Measurements from ENCODE around the gene P2RY6.
"Not testable (repeated sequence)": the region's sequence is repeated elsewhere in the genome, so short reads cannot be mapped to it uniquely, and the experiment has no call there.

P2RY6 gene

GRCh38 chr11:73262851-73263495, 9.2 kb upstream of the P2RY6 start:
- peak; percentile 6 for DNase-seq

GRCh38 chr11:73263640-73264039, 8.5 kb upstream of the P2RY6 start:
- DNase-seq, result peak; percentile 3

GRCh38 chr11:73265278-73265810, 6.8 kb upstream of the P2RY6 start:
- peak; percentile 8 for DNase-seq

GRCh38 chr11:73265853-73266645, 6.1 kb upstream of the P2RY6 start:
- peak; percentile 20 for DNase-seq

GRCh38 chr11:73266646-73267020, 5.5 kb upstream of the P2RY6 start:
- DNase-seq, result peak; percentile 16

GRCh38 chr11:73267122-73267846, 4.9 kb upstream of the P2RY6 start:
- peak; percentile 13 for DNase-seq

GRCh38 chr11:73267906-73268540, 4.1 kb upstream of the P2RY6 start:
- DNase-seq, result peak; percentile 4

- peak; percentile 8 for DNase-seq
Measured at GRCh38 chr11:73268671-73269271, 3.4 kb upstream of the P2RY6 start.

GRCh38 chr11:73269459-73270015, 2.6 kb upstream of the P2RY6 start:
- peak; percentile 15 for DNase-seq

- DNase-seq, result peak; percentile 14
Measured at GRCh38 chr11:73270016-73270854, 1.9 kb upstream of the P2RY6 start.

- peak; percentile 5 for DNase-seq
Measured at GRCh38 chr11:73270855-73271477, 1.2 kb upstream of the P2RY6 start.

- not testable (repeated sequence) for DNase-seq
Measured at GRCh38 chr11:73271478-73271865, 666 bp upstream of the P2RY6 start.

- no peak for DNase-seq
Measured at GRCh38 chr11:73272680-73273038, 521 bp downstream of the P2RY6 start.

- peak; percentile 19 for DNase-seq
Measured at GRCh38 chr11:73273222-73273895, 1.2 kb downstream of the P2RY6 start.

GRCh38 chr11:73274191-73274590, 2.1 kb downstream of the P2RY6 start:
- not testable (repeated sequence) for DNase-seq

- DNase-seq, result peak; percentile 25
Measured at GRCh38 chr11:73274722-73275380, 2.7 kb downstream of the P2RY6 start.

GRCh38 chr11:73275381-73275750, 3.2 kb downstream of the P2RY6 start:
- peak; percentile 7 for DNase-seq

GRCh38 chr11:73277467-73277866, 5.3 kb downstream of the P2RY6 start:
- no peak for DNase-seq

GRCh38 chr11:73280626-73281025, 8.5 kb downstream of the P2RY6 start:
- DNase-seq, result peak; percentile 38

All from femur (tissue), 1 donor.